SU-DHL-6 (cell line): ENCODE data around the gene CCDC167.

ENCODE experiments used
- EZH2phosphoT487 ChIP-seq: fragments of 200-600 bp; sonication (generic), shearing (Covaris generic); conservative IDR thresholded peaks from 2 replicates; pipeline ENCODE4 v1.6.1; 2018; ENCODE audit warnings: mild to moderate bottlenecking, antibody characterized with exemption, low read length, moderate library complexity, mixed read lengths
- TF ChIP-seq, protein P1 (sequence below): fragments of 200-600 bp; sonication (generic); IDR thresholded peaks from one replicate; pipeline ENCODE4 v1.5.1; 2017; ENCODE audit warnings: antibody characterized with exemption, mild to moderate bottlenecking, low read length, moderate library complexity; ENCODE audit not compliant: insufficient read depth, poor library complexity, severe bottlenecking

DNA sequence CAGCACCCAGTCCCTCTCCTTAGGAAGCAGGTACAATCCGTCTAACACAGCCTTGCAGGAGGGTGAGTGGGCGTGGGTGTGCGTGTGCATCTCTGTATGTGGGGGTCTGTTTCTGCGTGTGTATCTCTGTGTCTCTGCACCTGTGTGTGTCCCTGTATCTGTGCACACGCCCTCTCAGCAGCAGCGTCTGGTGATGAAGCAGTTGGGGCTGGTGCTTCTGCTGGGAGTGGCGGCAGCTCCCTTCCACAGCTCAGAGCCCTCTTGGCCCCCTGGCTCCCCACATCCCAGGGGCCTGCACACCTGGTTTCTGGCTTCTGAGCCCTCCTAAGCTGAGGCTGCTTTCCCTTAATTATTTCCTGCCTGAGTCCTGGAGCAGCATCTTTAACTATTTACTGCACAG is 49.5 kb upstream of the CCDC167 start:
- TF ChIP-seq, protein P1, sequence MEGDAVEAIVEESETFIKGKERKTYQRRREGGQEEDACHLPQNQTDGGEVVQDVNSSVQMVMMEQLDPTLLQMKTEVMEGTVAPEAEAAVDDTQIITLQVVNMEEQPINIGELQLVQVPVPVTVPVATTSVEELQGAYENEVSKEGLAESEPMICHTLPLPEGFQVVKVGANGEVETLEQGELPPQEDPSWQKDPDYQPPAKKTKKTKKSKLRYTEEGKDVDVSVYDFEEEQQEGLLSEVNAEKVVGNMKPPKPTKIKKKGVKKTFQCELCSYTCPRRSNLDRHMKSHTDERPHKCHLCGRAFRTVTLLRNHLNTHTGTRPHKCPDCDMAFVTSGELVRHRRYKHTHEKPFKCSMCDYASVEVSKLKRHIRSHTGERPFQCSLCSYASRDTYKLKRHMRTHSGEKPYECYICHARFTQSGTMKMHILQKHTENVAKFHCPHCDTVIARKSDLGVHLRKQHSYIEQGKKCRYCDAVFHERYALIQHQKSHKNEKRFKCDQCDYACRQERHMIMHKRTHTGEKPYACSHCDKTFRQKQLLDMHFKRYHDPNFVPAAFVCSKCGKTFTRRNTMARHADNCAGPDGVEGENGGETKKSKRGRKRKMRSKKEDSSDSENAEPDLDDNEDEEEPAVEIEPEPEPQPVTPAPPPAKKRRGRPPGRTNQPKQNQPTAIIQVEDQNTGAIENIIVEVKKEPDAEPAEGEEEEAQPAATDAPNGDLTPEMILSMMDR = no peak
- TF ChIP-seq EZH2phosphoT487 = no peak
